Measurements from ENCODE around the gene TCL1A.

DNA sequence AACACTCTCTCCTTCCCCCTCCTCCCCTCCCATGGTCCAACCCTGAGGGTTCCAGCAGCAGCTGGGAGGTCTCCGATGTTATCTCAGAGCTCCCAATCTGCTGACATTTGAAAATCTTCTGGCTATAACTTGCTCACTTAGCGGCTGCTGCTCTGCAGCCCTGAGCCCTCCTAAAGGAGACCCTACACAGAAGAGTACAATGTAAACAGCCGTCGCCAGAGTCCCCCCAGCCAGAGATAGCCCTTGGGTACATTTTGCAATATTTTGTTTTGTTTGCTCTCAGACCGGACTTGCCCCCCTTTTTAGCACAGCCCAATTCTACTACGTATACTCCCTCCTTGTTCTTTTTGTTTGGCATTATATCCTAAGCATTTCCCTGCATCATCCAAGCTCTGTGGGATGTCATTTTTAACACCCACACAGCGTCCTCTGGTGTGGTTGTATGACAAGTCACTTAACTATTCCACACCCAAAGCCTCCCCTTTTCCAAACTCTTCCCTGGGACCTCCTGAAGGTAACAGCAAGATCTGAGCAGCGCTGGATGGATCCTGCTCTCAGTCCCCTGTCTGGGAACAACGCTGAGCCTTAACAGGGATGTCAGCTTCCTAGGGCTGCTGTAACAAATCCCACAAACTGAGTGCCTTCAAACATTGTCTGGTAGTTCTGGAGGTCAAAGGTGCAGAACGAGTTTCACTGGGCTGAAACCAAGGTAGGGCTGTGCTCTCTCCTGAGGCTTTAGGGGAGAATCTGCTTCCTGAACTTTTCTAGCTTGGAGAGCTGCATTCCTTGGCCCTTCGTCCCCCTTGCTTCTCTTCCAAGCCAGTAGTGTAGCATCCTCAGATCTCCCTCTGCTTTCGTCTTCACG is 53.0 kb downstream of the TCL1A start:
- TF ChIP-seq, protein P1, sequence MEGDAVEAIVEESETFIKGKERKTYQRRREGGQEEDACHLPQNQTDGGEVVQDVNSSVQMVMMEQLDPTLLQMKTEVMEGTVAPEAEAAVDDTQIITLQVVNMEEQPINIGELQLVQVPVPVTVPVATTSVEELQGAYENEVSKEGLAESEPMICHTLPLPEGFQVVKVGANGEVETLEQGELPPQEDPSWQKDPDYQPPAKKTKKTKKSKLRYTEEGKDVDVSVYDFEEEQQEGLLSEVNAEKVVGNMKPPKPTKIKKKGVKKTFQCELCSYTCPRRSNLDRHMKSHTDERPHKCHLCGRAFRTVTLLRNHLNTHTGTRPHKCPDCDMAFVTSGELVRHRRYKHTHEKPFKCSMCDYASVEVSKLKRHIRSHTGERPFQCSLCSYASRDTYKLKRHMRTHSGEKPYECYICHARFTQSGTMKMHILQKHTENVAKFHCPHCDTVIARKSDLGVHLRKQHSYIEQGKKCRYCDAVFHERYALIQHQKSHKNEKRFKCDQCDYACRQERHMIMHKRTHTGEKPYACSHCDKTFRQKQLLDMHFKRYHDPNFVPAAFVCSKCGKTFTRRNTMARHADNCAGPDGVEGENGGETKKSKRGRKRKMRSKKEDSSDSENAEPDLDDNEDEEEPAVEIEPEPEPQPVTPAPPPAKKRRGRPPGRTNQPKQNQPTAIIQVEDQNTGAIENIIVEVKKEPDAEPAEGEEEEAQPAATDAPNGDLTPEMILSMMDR (IDR thresholded peaks at IDR 0.05 in 2 of 3, conservative IDR thresholded peaks at IDR 0.05 in 1 of 3; ENCODE audit: borderline replicate concordance in 1 of 3, insufficient read depth in 1 of 3, low read depth in 2 of 3, low read length in 2 of 3), result no peak
- TF ChIP-seq ZNF274 (IDR thresholded peaks at IDR 0.05; ENCODE audit: low read depth, low read length) (no peak), ZFX (IDR thresholded peaks at IDR 0.05) (no peak), CEBPB (IDR thresholded peaks at IDR 0.05; ENCODE audit: low read depth) (no peak), YY1 (IDR thresholded peaks at IDR 0.05; ENCODE audit: extremely low read depth, insufficient replicate concordance, low read depth, low read length) (no peak), POLR2AphosphoS5 (IDR thresholded peaks at IDR 0.05; ENCODE audit: low read depth, low read length) (no peak), SRF (IDR thresholded peaks at IDR 0.05; ENCODE audit: low read depth) (no peak)
- TF ChIP-seq, protein P2, sequence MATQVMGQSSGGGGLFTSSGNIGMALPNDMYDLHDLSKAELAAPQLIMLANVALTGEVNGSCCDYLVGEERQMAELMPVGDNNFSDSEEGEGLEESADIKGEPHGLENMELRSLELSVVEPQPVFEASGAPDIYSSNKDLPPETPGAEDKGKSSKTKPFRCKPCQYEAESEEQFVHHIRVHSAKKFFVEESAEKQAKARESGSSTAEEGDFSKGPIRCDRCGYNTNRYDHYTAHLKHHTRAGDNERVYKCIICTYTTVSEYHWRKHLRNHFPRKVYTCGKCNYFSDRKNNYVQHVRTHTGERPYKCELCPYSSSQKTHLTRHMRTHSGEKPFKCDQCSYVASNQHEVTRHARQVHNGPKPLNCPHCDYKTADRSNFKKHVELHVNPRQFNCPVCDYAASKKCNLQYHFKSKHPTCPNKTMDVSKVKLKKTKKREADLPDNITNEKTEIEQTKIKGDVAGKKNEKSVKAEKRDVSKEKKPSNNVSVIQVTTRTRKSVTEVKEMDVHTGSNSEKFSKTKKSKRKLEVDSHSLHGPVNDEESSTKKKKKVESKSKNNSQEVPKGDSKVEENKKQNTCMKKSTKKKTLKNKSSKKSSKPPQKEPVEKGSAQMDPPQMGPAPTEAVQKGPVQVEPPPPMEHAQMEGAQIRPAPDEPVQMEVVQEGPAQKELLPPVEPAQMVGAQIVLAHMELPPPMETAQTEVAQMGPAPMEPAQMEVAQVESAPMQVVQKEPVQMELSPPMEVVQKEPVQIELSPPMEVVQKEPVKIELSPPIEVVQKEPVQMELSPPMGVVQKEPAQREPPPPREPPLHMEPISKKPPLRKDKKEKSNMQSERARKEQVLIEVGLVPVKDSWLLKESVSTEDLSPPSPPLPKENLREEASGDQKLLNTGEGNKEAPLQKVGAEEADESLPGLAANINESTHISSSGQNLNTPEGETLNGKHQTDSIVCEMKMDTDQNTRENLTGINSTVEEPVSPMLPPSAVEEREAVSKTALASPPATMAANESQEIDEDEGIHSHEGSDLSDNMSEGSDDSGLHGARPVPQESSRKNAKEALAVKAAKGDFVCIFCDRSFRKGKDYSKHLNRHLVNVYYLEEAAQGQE (IDR thresholded peaks at IDR 0.05; ENCODE audit: low read depth), result no peak

Data from HCT116 (cell line).